ENCODE data around the gene CRIP1. TPM values are rescaled to one million over a fixed set of nuclear protein-coding genes. Genes with fewer than 3 reads are reported as not detected.

CRIP1 gene
- total and polyA plus RNA-seq, 4 donors, result 72.8 to 465 (median 301) TPM

DNA sequence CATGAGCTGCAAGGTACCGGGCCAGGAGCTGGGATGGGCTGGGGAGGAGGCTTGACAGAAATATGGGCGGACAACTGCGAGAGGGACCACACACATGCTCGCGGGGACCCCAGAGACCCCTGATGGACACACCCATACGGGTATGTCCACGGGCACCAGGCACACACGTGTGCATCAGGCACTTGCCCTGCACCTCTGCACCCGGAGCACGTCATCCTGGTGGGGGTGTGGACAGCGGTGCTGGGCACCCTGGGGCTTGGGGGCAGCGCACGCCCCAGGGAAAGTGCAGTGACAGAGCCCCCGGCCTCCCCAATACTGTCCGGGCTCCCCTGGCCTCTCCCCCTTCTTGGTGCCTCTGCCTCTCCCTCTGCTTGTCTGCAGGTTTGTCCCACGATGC, 1.7 kb upstream of the CRIP1 start:
- Histone ChIP-seq H3K4me1 (ENCODE audit: control insufficient read depth in 5 of 5, insufficient read depth in 5 of 5, low read length in 5 of 5) (peaks cover 4 to 59% (median 44%) of the 10 kb centered on the region in 5 donors), H3K4me3 (no peak overlapping the region), H3K27ac (ENCODE audit: low read depth in 1 of 2, low read length in 1 of 2) (peak overlapping the region in 1 of 2 donors; percentile 91), H3K36me3 (ENCODE audit: control insufficient read depth in 4 of 4, insufficient read depth in 4 of 4, low read length in 4 of 4) (no peaks in the 10 kb centered on the region), H3K9me3 (ENCODE audit: control insufficient read depth in 4 of 4, insufficient read depth in 3 of 4, low read length in 3 of 4) (no peaks in the 10 kb centered on the region), H3K27me3 (ENCODE audit: control insufficient read depth in 3 of 3, insufficient read depth in 3 of 3, low read length in 2 of 3) (peaks cover 0 to 10% (median 0%) of the 10 kb centered on the region in 3 donors), H3K9ac (ENCODE audit: insufficient read depth in 1 of 2, low read length in 2 of 2) (no peak overlapping the region)
- DNase-seq, result no peak
- TF ChIP-seq, protein P1, sequence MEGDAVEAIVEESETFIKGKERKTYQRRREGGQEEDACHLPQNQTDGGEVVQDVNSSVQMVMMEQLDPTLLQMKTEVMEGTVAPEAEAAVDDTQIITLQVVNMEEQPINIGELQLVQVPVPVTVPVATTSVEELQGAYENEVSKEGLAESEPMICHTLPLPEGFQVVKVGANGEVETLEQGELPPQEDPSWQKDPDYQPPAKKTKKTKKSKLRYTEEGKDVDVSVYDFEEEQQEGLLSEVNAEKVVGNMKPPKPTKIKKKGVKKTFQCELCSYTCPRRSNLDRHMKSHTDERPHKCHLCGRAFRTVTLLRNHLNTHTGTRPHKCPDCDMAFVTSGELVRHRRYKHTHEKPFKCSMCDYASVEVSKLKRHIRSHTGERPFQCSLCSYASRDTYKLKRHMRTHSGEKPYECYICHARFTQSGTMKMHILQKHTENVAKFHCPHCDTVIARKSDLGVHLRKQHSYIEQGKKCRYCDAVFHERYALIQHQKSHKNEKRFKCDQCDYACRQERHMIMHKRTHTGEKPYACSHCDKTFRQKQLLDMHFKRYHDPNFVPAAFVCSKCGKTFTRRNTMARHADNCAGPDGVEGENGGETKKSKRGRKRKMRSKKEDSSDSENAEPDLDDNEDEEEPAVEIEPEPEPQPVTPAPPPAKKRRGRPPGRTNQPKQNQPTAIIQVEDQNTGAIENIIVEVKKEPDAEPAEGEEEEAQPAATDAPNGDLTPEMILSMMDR (IDR thresholded peaks at IDR 0.05; ENCODE audit: control extremely low read depth, extremely low read depth), result no peak
- no peak for ATAC-seq (ENCODE audit: insufficient read depth, low FRiP score)
- 82 to 86% methylated on average over 16 of the region's 16 CpGs for WGBS, 2 donors

DNA sequence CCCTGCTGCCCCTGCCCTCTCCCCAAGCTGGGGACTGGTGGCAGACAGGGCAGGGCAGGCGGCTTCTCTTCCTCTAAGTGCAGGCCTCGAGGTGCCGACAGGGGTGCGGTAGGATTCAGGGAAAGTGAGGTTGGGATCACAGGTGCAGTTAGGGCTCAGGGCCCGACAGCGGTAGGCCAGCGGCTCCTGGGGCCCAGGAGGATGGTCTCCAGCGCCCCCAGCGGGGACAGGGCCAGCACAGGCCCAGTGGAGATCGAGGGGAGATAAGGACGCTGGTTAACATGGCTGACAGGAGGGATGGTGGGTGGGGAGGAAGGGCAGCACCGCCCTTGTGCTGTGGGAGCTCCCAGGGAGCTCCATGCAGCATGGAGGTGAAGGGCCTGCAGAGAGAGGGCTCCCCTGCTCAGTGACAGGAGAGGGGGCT, 935 bp upstream of the CRIP1 start:
- peak overlapping the region in 1 of 2 donors; percentile 91 for H3K27ac ChIP-seq (ENCODE audit: low read depth in 1 of 2, low read length in 1 of 2)
- H3K4me1 ChIP-seq (ENCODE audit: control insufficient read depth in 5 of 5, insufficient read depth in 5 of 5, low read length in 5 of 5), result peaks cover 4 to 54% (median 44%) of the 10 kb centered on the region in 5 donors
- H3K4me3 ChIP-seq, result no peak overlapping the region
- DNase-seq, result peak; percentile 62 to 75 (median 66)
- ATAC-seq (ENCODE audit: insufficient read depth, low FRiP score), result no peak
- no peak overlapping the region for H3K9ac ChIP-seq (ENCODE audit: insufficient read depth in 1 of 2, low read length in 2 of 2)
- WGBS, 2 donors, result 29 to 30% methylated on average over 12 of the region's 12 CpGs
- peaks cover 0 to 10% (median 0%) of the 10 kb centered on the region in 3 donors for H3K27me3 ChIP-seq (ENCODE audit: control insufficient read depth in 3 of 3, insufficient read depth in 3 of 3, low read length in 2 of 3)
- H3K9me3 ChIP-seq (ENCODE audit: control insufficient read depth in 4 of 4, insufficient read depth in 3 of 4, low read length in 3 of 4), result no peaks in the 10 kb centered on the region
- no peaks in the 10 kb centered on the region for H3K36me3 ChIP-seq (ENCODE audit: control insufficient read depth in 4 of 4, insufficient read depth in 4 of 4, low read length in 4 of 4)
- TF ChIP-seq, protein P1 (IDR thresholded peaks at IDR 0.05; ENCODE audit: control extremely low read depth, extremely low read depth), result no peak

DNA sequence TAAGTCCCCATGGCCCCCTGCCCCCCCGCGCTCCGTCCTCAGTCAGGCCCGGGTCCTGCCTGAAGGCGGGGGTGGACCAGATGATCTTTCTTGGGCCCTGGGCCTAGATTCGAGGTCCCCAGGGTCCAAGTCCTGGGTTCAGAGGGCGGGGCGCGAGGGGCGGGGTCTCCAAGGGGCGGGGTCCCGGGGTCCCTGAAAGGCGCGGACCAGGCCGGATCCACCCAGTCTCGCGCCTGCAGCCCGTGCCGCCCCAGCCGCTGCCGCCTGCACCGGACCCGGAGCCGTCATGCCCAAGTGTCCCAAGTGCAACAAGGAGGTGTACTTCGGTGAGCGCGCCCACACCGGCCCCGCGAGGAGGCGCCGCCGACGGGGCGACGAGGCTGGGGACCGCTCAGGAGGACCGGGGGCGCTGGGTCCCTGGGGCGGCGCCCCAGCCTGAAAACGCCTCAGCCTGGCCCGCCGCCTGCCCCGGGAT, 325 bp downstream of the CRIP1 start:
- Histone ChIP-seq H3K27me3 (ENCODE audit: control insufficient read depth in 3 of 3, insufficient read depth in 3 of 3, low read length in 2 of 3) (peaks cover 0 to 10% (median 0%) of the 10 kb centered on the region in 3 donors), H3K4me1 (ENCODE audit: control insufficient read depth in 5 of 5, insufficient read depth in 5 of 5, low read length in 5 of 5) (peaks cover 3 to 46% (median 35%) of the 10 kb centered on the region in 5 donors), H3K27ac (ENCODE audit: low read depth in 1 of 2, low read length in 1 of 2) (peak overlapping the region; percentile 55 to 91), H3K9ac (ENCODE audit: insufficient read depth in 1 of 2, low read length in 2 of 2) (peak overlapping the region in 1 of 2 donors; percentile 25), H3K36me3 (ENCODE audit: control insufficient read depth in 4 of 4, insufficient read depth in 4 of 4, low read length in 4 of 4) (no peaks in the 10 kb centered on the region), H3K9me3 (ENCODE audit: control insufficient read depth in 4 of 4, insufficient read depth in 3 of 4, low read length in 3 of 4) (no peaks in the 10 kb centered on the region), H3K4me3 (peak overlapping the region; percentile 18)
- TF ChIP-seq, protein P1 (IDR thresholded peaks at IDR 0.05; ENCODE audit: control extremely low read depth, extremely low read depth), result no peak
- no peak for ATAC-seq (ENCODE audit: insufficient read depth, low FRiP score)
- 2% methylated on average over 43 to 45 of the region's 45 CpGs for WGBS, 2 donors
- peak in 1 of 3 donors; percentile 39 for DNase-seq

All from lung (tissue), 12 donors.